Stimulated activated CD4-positive, alpha-beta T cell treated with anti-CD3 and anti-CD28 coated beads, TNF-alpha, amount 100 ng/mL, for 1 hour (primary cell): ENCODE data around the gene SMG7.

ENCODE experiments used
- DNase-seq, 3 donors: peaks; one replicate each; pipeline ENCODE4 v3.0.0-alpha.2; 2020; ENCODE audit warnings: low read depth in 3 of 3, low spot score in 1 of 3

The SMG7 gene

DNA sequence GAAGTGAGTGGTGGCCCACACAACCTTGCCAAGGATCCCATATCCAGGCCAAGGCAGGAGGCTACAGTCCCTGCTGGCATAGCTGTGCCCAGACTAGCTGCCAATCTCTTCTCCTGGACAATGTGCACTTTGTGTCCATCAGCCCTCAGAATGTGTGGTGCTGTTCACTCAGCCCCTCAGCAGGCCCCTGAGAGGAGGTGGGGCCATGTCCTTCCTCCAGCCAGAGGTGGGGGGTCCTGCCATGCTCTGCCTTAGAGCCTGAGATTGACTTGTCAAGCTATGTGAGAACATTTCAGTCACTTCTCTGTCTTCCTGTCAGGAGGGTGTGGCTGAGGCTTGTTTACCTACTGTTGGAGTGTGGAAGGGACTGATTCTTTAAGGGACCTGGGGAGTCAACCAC, 116.5 kb downstream of the SMG7 start:
- DNase-seq = no peak

DNA sequence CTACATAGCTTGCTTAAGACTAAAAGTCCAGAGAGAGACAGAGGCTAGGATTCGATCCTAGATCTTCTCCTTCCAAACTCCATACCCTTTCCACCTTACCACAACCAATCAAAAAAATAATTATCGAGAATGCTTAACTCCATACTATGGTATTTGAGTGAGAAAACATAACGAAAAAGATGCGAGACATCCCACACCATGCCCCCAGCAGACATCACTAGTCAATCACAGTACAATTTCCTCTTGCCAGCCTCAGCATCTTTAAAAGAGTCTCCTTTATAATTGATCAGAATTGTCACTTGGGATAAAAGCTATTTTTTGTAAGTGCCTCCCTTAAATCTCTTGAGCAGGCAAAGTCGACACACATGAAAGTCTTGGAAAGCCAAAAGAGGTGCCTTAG, 117.1 kb downstream of the SMG7 start:
- no peak for DNase-seq

DNA sequence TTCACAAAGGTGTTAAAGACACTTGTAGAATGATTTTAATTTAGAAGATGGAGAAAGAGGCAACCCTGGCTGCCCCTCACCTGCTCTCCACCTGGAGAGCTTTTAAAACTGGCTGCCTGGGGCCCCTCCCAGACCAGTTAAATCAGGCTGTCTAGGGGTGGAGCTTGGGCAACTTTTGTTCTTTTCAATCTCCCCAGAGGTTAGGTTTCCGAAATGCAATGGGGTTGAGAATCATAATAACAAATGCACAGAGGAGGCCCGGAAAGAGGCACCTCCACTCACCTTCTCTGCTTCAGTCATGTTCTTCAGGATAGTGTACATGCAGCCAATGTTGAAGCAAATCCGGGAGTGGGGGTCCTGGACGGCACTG, 117.6 kb downstream of the SMG7 start:
- no peak for DNase-seq

DNA sequence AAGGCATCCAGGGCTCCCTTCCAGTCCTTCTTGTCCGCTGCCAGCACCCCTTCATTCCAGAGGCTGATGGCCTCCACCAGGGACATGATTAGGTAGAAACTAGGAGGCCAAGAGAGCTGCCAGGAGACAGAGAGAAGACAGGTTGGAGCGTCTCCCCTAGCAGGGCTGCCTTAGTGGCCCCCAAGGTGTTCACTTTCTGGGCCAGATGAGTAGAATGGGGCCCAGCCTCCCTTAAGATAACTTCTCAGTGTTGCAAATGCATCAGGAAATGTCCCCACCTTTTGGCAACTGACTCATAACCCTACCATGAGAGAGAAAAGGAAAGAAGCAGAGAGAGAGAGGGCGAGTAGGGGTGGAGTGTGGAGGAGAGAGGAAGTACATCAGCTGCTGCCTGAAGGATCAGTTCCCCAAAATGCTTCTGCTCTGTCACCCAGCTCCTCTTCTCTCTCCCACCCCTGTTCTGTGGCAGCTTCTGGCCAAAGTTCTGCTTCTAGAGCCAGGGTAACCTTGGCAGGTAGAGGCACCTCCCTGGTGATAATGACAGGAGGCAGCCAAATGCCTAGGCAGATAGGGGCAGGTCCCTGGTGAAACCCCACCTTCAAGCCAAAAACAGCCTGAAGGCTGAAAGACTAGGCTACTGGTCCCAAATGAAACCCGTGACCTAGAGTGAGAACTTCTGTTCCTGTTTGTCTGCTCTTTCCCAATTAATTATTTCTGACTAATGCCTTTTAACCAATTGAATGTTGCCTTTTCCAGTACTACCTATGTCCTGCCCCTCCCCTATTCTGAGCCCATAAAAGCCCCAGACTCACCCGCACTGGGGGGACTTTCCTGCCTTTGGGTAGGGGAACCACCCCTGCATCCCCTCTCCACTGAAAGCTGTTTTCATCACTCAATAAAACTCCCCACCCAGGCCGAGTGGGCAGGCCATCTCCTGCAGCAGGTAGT, 118.2 kb downstream of the SMG7 start, which contains the start of gene NCF2:
Gene NCF2 (minus strand): TSS at position 216 of the 948 bp plus-strand sequence. CDS start 130 bp downstream, at position 86.
- DNase-seq = no peak

DNA sequence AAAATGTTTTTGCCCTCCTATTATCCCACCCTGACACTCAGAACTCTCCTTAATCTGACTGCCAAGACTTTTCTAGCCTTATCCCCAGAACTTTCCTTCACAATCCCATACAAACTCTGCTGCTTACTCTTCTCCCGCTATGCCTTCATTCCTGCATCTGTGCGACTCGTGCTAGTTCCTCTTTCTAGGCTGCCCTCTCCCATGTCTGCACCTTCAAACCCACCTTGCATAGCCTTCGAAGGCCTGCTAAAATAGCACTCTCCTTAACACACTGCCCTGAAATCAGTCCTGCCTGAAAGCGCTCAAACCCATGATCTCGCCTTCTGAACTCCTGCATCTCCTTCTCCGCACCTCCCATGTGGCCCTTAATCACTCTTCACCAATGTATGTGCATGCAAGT, 120.4 kb downstream of the SMG7 start:
- DNase-seq = no peak

DNA sequence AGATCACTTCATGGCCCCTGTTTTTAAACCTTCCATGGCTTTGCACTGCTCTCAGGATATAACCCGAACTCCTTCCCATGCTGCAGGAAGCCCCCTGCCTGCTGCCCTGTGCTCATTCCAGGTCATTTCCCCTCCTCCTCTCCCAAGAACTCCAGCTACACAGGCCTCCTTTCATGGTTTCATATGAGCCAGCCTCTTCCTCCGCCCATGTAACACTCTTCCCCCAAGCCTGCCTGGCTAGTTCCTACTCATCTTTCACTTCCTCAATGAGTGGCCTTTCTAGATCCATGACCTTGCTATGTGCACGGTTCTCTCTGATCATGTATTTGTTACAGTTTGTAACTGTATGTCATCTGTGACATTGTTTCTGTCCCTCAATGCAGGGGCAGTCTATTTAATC, 121.1 kb downstream of the SMG7 start:
- no peak for DNase-seq

DNA sequence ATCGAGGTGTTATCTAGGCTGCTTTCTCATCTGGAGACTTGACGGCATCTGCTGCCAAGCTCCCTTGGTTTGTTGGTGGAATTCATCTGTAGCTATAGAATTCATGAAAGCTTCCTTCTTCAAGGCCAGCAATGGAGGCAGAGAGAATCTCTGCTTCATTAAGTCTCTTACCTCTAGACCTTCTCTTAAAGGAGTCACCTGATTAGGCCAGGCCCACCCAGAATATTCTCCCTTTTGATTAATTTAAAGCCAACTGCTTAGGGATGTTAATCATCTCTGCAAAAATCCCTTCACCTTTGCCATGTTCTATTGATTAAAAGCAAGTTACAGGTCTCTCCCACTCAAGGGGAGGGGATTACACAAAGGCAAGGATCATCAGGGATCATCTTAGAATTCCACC, 123.2 kb downstream of the SMG7 start:
- no peak for DNase-seq

DNA sequence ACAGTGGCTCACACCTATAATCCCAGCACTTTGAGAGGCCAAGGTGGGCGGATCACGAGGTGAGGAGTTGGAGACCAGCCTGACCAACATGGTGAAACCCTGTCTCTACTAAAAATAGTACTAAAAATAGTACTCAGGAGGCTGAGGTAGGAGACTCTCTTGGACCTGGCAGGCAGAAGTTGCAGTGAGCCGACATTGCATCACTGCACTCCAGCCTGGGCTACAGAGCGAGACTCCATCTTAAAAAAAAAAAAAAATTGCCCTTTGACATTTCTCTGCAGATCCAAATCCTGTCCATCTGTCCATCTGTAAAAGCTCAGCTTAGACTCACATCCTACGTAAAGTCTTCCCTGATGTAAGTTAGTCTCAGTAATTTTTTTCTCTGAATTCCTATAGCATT, 124.2 kb downstream of the SMG7 start:
- DNase-seq = no peak

DNA sequence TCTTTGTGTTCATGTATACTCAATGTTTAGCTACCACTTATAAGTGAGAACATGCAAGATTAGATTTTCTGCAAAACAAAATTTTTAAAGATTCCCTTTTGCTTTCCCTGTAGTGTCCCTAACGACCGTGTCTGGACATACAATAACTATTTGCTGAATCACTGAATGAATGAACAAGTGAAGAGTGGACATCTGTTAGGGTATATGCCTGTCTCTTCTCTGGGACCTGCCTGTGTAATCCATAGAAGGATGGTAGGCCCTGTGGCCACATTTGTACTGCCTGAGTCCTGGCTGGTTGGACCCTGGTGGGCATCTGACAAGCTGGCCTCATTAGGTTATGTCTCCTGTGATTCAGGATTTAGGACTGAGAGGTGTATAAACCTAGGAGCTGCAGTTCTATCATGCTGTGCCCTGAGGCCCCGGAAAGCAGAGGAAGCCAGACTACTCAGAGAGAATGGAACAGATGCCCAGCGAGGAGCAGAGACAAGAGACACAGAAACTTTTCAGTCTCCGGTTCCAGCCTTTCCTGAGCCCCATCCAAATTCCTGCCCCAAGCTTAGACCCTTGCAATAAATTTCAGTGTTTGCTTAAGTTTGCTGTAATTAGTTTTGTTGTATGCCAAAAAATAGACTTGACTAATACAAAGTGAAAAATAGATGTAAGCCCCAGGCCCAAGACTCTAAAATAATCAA, 125.5 kb downstream of the SMG7 start:
- DNase-seq = no peak

DNA sequence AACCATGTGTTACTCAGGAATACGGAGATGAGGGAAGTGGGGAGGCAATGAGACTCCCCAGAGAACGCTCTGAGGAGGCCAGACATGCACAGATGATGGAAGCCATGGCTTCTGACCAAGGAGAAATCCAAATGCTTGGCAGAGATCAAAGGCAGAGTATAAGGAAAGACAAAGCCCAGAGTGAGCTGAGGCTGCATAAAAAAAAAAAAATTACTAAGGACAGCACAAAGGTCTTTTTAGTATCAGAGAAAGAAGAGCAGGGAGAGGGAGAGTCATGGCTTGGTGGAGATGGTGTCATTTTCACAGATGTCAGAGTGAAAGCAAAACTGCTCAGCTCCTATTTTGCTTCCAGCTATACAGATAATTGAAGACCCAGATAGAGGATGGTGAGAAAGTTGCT, 126.1 kb downstream of the SMG7 start:
- no peak for DNase-seq

DNA sequence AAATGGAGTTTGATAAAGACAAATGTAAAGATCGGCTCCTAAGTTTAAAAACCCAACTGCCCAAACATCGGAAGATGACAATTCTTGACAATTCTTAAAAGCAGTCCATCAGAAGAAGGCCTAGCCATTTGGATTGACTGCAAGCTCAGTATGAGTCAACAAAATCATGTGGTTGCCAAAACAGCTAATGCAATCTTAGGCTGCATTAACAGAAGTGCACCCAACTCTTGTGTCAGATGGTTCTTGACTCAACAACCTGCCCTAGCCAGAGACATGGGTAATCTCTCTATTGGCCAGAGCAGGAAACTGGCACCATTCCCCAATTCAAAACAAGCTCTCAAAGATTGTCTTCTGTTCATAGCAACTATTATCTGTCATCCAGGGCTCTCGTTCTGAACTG, 127.8 kb downstream of the SMG7 start:
- no peak for DNase-seq

DNA sequence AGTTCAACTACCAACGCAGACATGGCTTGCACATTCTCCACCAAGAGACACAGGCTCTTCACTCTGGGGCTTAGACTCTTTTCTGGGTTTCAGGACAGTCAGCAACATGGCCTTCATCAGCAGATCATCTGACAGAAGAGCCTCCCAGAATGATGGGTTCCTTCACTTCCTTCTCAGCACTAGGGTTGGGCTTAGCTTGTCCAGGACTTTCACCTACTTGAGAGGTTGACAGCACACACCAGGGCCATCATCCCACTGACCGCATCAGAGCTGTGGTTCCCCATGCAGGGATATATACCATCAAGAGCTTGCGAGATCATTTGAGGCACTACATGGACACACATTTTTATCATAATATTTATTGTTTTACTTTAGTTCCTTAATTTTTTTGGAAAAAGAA, 128.3 kb downstream of the SMG7 start:
- no peak for DNase-seq

DNA sequence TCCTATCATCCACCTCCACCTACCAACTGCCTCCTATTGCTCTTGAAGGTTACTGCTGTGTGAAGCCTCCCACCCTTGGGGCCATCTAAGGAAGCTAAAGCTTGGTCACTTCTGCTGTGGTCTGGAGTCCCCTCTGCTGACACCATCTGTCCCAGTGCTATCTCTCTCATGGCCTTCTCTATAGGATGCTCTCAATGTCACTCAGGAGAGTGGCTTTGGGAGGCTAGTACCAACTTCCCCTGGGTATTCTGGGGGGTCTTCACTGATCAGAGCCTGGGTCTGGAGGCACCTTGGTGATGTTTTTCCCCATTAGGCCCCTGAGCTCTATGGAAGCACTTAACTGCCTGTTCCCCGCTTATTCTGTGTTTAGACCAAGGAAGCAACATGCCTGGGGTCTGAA, 130.2 kb downstream of the SMG7 start:
- DNase-seq = no peak
